Thyroid gland (tissue), 4 donors: ENCODE results near the gene C10orf95. TPM values are rescaled to one million over a fixed set of nuclear protein-coding genes. Genes with fewer than 3 reads are reported as not detected.

Experiments
- DNase-seq, 2 donors: peaks; one replicate each; pipeline ENCODE4 v3.0.0-alpha.2; 2019
- H3K27ac ChIP-seq, 3 donors: fragments of 200-600 bp; sonication (generic); 1 replicate in 2 of 3; 2 replicates in 1 of 3; pipeline ENCODE4 v1.5.1; 2016 to 2019; ENCODE audit warnings: mild to moderate bottlenecking in 1 of 3, moderate library complexity in 1 of 3
- H3K27me3 ChIP-seq: fragments of 200-600 bp; sonication (generic); one replicate; pipeline ENCODE4 v1.5.1; 2019
- H3K36me3 ChIP-seq, 2 donors: fragments of 200-600 bp; sonication (generic); one replicate each; pipeline ENCODE4 v1.5.1; 2016 to 2019
- H3K4me1 ChIP-seq, 2 donors: fragments of 200-600 bp; sonication (generic); one replicate each; pipeline ENCODE4 v1.5.1; 2017 to 2019
- H3K4me3 ChIP-seq, 3 donors: fragments of 200-600 bp; sonication (generic); replicated peaks in 1 of 3; 1 replicate in 2 of 3; 2 replicates in 1 of 3; pipeline ENCODE4 v1.5.1; 2016; ENCODE audit warnings: mild to moderate bottlenecking in 1 of 3
- H3K9me3 ChIP-seq: fragments of 200-600 bp; sonication (generic); one replicate; pipeline ENCODE4 v1.5.1; 2017
- POLR2A ChIP-seq, 2 donors: fragments of 450-650 bp; IDR thresholded peaks; one replicate each; pipeline ENCODE4 v1.6.1; 2017; ENCODE audit warnings: antibody characterized with exemption in 2 of 2, mild to moderate bottlenecking in 2 of 2, moderate library complexity in 1 of 2
- WGBS, 2 donors: methylation state at CpG; one replicate each; pipeline ENCODE4 v1.1.5; 2017; 5-methylcytosine and 5-hydroxymethylcytosine counted together
- intact Hi-C: fragments of 100-400 bp; cut with DNase I; formaldehyde crosslinking; loops from one replicate; pipeline ENCODE4 v1.15.1; 2023
- total RNA-seq, 4 donors: library from RNA; depleted of rRNA; stranded (reverse); fragments of >200 nt; gene quantifications; one replicate each; pipeline ENCODE4 v1.2.3, GENCODE V29; 2016
- TF ChIP-seq, protein P1 (sequence below), 6 experiments: fragments of 200-600 bp in 3 of 6; fragments of 450-650 bp in 3 of 6; sonication (generic) in 3 of 6; IDR thresholded peaks; one replicate each; pipeline ENCODE4 v1.5.1; 2016 to 2019; ENCODE audit warnings: antibody characterized with exemption in 6 of 6, mild to moderate bottlenecking in 2 of 6, inconsistent platforms in 1 of 6, moderate library complexity in 1 of 6

Gene C10orf95
- total RNA-seq, 4 donors from 2014 or later = 1.1 to 2.9 (median 1.8) TPM

GRCh38 chr10:102421757-102422512, 29.4 kb downstream of the C10orf95 start:
- H3K4me3 ChIP-seq = peak overlapping the region; percentile 3 to 91 (median 88)
- no peaks in the 10 kb centered on the region for H3K27me3 ChIP-seq
- no peaks in the 10 kb centered on the region for H3K9me3 ChIP-seq
- TF ChIP-seq POLR2A (IDR thresholded peaks at IDR 0.05) = peak in 1 of 2 donors; percentile 43
- TF ChIP-seq, protein P1, sequence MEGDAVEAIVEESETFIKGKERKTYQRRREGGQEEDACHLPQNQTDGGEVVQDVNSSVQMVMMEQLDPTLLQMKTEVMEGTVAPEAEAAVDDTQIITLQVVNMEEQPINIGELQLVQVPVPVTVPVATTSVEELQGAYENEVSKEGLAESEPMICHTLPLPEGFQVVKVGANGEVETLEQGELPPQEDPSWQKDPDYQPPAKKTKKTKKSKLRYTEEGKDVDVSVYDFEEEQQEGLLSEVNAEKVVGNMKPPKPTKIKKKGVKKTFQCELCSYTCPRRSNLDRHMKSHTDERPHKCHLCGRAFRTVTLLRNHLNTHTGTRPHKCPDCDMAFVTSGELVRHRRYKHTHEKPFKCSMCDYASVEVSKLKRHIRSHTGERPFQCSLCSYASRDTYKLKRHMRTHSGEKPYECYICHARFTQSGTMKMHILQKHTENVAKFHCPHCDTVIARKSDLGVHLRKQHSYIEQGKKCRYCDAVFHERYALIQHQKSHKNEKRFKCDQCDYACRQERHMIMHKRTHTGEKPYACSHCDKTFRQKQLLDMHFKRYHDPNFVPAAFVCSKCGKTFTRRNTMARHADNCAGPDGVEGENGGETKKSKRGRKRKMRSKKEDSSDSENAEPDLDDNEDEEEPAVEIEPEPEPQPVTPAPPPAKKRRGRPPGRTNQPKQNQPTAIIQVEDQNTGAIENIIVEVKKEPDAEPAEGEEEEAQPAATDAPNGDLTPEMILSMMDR (IDR thresholded peaks at IDR 0.05) = no peak
- H3K4me1 ChIP-seq = peaks cover 29 to 36% of the 10 kb centered on the region in 2 donors
- 0 to 1% methylated on average over 2 to 33 of the region's 62 CpGs for WGBS, 2 donors
- peaks cover 0 to 6% of the 10 kb centered on the region in 2 donors for H3K36me3 ChIP-seq
- DNase-seq = peak; percentile 69 to 72
- intact Hi-C loops = loop anchor here (10.0 kb wide), 1 partner anchor 163 kb away; no protein-coding TSS in a partner anchor
- peak overlapping the region; percentile 32 to 92 (median 87) for H3K27ac ChIP-seq

DNA sequence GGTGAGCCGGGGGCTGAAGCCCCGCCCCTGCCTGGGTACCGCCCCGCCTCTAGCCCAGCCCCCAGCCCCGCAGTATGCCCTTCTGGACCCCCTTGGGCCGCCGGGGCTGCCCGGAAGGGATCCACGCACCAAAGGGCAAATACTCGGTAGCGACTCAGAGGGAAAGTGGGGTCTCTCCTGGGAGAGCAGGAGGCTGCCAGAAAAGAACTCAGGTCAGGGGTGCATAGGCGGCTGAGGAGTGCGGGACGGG, 29.9 kb downstream of the C10orf95 start:
- Histone ChIP-seq H3K36me3 (peaks cover 0 to 6% of the 10 kb centered on the region in 2 donors), H3K9me3 (no peaks in the 10 kb centered on the region), H3K27me3 (no peaks in the 10 kb centered on the region), H3K4me1 (peaks cover 29 to 36% of the 10 kb centered on the region in 2 donors), H3K4me3 (peak overlapping the region; percentile 3 to 91 (median 88)), H3K27ac (peak overlapping the region; percentile 32 to 92 (median 87))
- no peak for DNase-seq
- no CpG with 5 or more reads among the region's 14 CpGs for WGBS, 2 donors
- intact Hi-C loops = loop anchor here (10.0 kb wide), 1 partner anchor 163 kb away; no protein-coding TSS in a partner anchor
- TF ChIP-seq, protein P1 (IDR thresholded peaks at IDR 0.05) = no peak
- no peak for TF ChIP-seq POLR2A (IDR thresholded peaks at IDR 0.05)

DNA sequence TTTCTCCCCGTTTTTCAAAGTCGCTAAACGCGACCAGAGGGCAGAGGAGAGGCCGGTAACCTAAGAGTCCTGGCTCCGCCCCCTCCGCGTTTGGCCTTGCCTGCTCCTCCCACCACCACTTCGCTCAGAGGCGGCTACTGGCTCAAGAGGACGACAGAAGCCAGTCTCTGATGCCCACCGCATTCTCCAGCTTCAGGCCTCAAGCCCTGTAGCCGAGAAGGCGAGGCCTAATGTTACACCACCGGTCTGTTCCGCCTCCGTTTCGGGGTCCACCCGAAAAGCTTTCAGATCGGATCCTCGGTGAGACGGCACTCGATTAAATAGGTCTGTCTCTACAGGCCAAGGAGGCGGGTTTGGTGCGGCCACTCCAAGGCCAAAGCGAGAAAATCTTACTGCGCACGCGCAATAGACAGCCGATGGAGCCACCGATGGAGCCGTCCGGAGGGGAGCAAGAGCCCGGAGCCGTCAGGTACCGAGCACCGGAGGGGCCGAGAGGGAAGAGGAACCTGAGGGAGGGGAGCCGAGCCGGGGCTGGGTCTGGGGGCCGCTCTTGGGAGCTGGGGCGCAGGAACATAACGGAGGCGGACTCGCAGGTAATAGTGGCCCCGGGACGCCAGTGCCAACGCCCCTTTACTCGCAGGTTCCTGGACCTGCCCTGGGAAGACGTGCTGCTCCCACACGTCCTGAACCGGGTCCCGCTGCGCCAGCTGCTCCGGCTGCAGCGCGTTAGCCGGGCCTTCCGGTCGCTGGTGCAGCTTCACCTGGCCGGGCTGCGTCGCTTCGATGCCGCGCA, 30.4 kb downstream of the C10orf95 start, which contains the start of gene FBXL15:
TSS of gene FBXL15 (plus strand) at position 123 of the 793 bp plus-strand sequence. CDS start at position 417, 294 bp downstream.
- TF ChIP-seq POLR2A (IDR thresholded peaks at IDR 0.05) = peak in 1 of 2 donors; percentile 65
- TF ChIP-seq, protein P1 (IDR thresholded peaks at IDR 0.05) = peak in 1 of 6 experiments; percentile 35
- Histone ChIP-seq H3K9me3 (no peaks in the 10 kb centered on the region), H3K27ac (peak within 1 kb of the TSS; percentile 32 to 92 (median 87)), H3K4me3 (peak within 1 kb of the TSS; percentile 3 to 91 (median 88)), H3K36me3 (peaks cover 0 to 6% of the 10 kb centered on the region in 2 donors), H3K4me1 (peaks cover 29 to 36% of the 10 kb centered on the region in 2 donors), H3K27me3 (no peaks in the 10 kb centered on the region)
- peak; percentile 98 for DNase-seq
- WGBS, 2 donors = 0 to 1% methylated on average over 21 to 49 of the region's 66 CpGs
- intact Hi-C loops = loop anchor here (10.0 kb wide), 1 partner anchor 164 kb away; no protein-coding TSS in a partner anchor

DNA sequence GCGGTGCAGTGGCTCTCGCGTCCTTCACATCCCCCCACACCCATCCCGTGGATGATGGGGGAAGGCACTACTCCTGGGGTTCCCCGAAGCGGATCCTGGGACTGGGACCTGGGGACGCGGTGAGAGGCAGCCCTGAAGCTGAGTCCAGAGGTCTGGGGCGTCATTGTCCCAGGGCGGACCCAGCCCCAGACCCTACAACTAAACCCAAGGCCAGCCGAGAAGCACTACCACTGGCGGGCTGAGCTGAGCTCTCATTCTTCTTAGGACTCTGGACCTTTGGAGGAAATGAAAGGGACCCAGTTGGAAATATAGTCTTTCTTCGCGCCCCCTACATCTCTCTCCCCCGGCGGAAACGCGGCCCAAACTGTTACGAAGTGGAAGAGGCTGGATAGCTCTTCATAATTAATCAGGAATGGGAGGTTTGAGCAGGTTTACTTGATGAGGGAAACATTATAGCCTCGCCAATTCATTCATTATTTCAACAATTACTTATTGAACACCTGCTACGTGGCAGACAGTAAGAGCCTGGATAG, 31.1 kb downstream of the C10orf95 start:
- DNase-seq = no peak
- Histone ChIP-seq H3K4me1 (peaks cover 29 to 36% of the 10 kb centered on the region in 2 donors), H3K27me3 (no peaks in the 10 kb centered on the region), H3K27ac (peak overlapping the region in 2 of 3 donors; percentile 77 to 92), H3K4me3 (peak overlapping the region; percentile 3 to 91 (median 88)), H3K9me3 (no peaks in the 10 kb centered on the region), H3K36me3 (peaks cover 0 to 6% of the 10 kb centered on the region in 2 donors)
- 0 to 2% methylated on average over 11 to 12 of the region's 21 CpGs for WGBS, 2 donors
- intact Hi-C loops = loop anchor here (10.0 kb wide), 1 partner anchor 165 kb away; no protein-coding TSS in a partner anchor
- no peak for TF ChIP-seq POLR2A (IDR thresholded peaks at IDR 0.05)
- TF ChIP-seq, protein P1 (IDR thresholded peaks at IDR 0.05) = no peak
